Measurements from ENCODE around the gene OBSL1. TPM values are rescaled to one million over a fixed set of nuclear protein-coding genes. Genes with fewer than 3 reads are reported as not detected.
A peak's percentile ranks its signal among the peaks of the same experiment; 100 is the strongest.

The OBSL1 gene
- total and polyA plus RNA-seq, 9 donors = 53.2 to 740 (median 468) TPM

DNA sequence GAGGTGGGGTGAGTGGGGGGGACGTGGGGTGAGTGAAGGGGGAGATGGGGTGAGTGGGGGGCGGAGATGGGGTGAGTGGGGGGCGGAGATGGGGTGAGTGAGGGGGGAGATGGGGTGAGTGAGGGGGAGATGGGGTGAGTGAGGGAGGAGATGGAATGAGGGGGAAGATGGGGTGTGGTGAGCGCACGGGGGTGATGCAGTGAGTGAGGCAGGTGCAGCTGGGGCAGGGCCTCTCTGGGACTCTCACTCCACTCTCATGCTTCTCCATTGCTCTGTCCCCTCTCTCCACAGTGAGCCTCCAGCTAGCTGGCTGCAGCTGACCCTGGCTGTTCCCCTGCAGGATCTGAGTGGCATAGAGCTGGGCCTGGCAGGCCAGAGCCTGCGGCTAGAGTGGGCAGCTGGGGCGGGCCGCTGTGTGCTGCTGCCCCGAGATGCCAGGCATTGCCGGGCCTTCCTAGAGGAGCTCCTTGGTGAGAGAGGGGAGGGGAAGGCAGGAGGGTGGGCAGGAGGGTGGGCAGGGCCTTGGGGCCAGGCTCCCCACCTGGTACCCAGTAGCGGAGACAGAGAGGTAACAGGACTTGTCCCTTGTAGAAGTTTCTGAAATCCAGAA lies 42.2 kb upstream of the OBSL1 start:
- WGBS, 3 donors = 91 to 96% (median 93%) methylated on average over 4 to 11 of the region's 11 CpGs
- H3K4me3 ChIP-seq = no peak overlapping the region
- TF ChIP-seq POLR2A (IDR thresholded peaks at IDR 0.05) (no peak), EP300 (IDR thresholded peaks at IDR 0.05) (no peak)
- TF ChIP-seq, protein P1, sequence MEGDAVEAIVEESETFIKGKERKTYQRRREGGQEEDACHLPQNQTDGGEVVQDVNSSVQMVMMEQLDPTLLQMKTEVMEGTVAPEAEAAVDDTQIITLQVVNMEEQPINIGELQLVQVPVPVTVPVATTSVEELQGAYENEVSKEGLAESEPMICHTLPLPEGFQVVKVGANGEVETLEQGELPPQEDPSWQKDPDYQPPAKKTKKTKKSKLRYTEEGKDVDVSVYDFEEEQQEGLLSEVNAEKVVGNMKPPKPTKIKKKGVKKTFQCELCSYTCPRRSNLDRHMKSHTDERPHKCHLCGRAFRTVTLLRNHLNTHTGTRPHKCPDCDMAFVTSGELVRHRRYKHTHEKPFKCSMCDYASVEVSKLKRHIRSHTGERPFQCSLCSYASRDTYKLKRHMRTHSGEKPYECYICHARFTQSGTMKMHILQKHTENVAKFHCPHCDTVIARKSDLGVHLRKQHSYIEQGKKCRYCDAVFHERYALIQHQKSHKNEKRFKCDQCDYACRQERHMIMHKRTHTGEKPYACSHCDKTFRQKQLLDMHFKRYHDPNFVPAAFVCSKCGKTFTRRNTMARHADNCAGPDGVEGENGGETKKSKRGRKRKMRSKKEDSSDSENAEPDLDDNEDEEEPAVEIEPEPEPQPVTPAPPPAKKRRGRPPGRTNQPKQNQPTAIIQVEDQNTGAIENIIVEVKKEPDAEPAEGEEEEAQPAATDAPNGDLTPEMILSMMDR (IDR thresholded peaks at IDR 0.05) = no peak
- DNase-seq = peak in 1 of 5 donors; percentile 27
- no peaks in the 10 kb centered on the region for H3K9me3 ChIP-seq
- H3K27ac ChIP-seq = no peak overlapping the region
- intact Hi-C loops (cut with DNase I) = no loop called here
- no peaks in the 10 kb centered on the region for H3K36me3 ChIP-seq
- peaks cover 29% of the 10 kb centered on the region for H3K4me1 ChIP-seq (ENCODE audit: insufficient read depth)
- H3K27me3 ChIP-seq = no peaks in the 10 kb centered on the region

GRCh38 chr2:219612577-219613286 lies 41.4 kb upstream of the OBSL1 start:
- H3K27me3 ChIP-seq = no peaks in the 10 kb centered on the region
- H3K36me3 ChIP-seq = no peaks in the 10 kb centered on the region
- WGBS, 3 donors = 88 to 94% (median 90%) methylated on average over 15 of the region's 15 CpGs
- H3K4me1 ChIP-seq (ENCODE audit: insufficient read depth) = peaks cover 38% of the 10 kb centered on the region
- intact Hi-C loops (cut with DNase I) = no loop called here
- no peak overlapping the region for H3K27ac ChIP-seq
- no peak overlapping the region for H3K4me3 ChIP-seq
- H3K9me3 ChIP-seq = no peaks in the 10 kb centered on the region
- TF ChIP-seq, protein P1 (IDR thresholded peaks at IDR 0.05) = no peak
- TF ChIP-seq EP300 (IDR thresholded peaks at IDR 0.05) (no peak), POLR2A (IDR thresholded peaks at IDR 0.05) (no peak)
- peak in 2 of 5 donors; percentile 13 to 43 for DNase-seq

DNA sequence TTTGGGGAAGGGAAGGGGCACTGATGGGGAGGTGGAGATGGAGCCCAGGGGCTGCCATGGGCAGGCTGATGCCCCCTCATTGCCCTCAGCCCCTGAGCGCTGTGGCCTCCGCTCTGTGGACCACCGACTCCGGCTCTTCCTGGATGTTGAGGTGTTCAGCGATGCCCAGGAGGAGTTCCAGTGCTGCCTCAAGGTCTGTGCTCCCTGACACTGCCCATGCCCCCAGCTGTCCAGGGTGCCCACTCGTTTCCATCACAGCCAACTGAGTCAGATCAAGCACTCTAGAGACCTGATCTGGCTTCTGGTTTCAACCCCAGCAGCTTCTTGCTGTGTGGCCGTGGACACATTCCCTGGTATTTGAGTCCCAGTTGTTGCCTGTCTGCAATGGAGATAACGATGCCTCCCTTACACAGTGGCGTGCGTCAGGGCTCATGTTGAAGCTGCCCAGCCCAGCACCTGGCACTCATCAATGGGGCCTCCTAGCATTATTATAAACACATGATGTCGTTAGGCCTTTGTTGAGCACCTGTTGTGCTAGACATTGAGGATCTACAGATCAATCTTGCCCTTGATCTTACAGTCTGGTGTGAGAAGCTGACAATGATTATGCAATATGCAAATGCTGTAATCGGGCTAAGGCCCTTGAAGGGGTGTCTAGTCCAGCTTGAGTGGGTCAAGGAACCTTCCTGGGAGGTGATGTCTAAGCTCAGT lies 40.7 kb upstream of the OBSL1 start:
- peaks cover 39% of the 10 kb centered on the region for H3K4me1 ChIP-seq (ENCODE audit: insufficient read depth)
- intact Hi-C loops (cut with DNase I) = no loop called here
- WGBS, 3 donors = 73 to 78% (median 78%) methylated on average over 12 of the region's 12 CpGs
- no peaks in the 10 kb centered on the region for H3K9me3 ChIP-seq
- no peak overlapping the region for H3K4me3 ChIP-seq
- DNase-seq = no peak
- H3K27me3 ChIP-seq = no peaks in the 10 kb centered on the region
- H3K36me3 ChIP-seq = no peaks in the 10 kb centered on the region
- TF ChIP-seq, protein P1 (IDR thresholded peaks at IDR 0.05) = no peak
- TF ChIP-seq EP300 (IDR thresholded peaks at IDR 0.05) = no peak
- no peak for TF ChIP-seq POLR2A (IDR thresholded peaks at IDR 0.05)
- H3K27ac ChIP-seq = no peak overlapping the region

- intact Hi-C loops (cut with DNase I) = no loop called here
- DNase-seq = peak in 1 of 5 donors; percentile 44
- WGBS, 3 donors = 89 to 91% (median 89%) methylated on average over 9 of the region's 9 CpGs
- no peaks in the 10 kb centered on the region for H3K27me3 ChIP-seq
- H3K4me1 ChIP-seq (ENCODE audit: insufficient read depth) = peaks cover 44% of the 10 kb centered on the region
- H3K27ac ChIP-seq = peak overlapping the region; percentile 50 to 95
- H3K4me3 ChIP-seq = no peak overlapping the region
- H3K36me3 ChIP-seq = no peaks in the 10 kb centered on the region
- TF ChIP-seq EP300 (IDR thresholded peaks at IDR 0.05) (no peak), POLR2A (IDR thresholded peaks at IDR 0.05) (no peak)
- TF ChIP-seq, protein P1 (IDR thresholded peaks at IDR 0.05) = no peak
- H3K9me3 ChIP-seq = no peaks in the 10 kb centered on the region
These were observed 40.0 kb upstream of the OBSL1 start for GRCh38 chr2:219611306-219611705.

Data from ovary (tissue), 9 donors.